Neuron (in vitro differentiated cells): ENCODE data around the gene DCP1B.

Source experiments
- H2AFZ ChIP-seq: one replicate; pipeline ENCODE4 v1.6.1; 2013; ENCODE audit warnings: low read depth, mild to moderate bottlenecking, inconsistent platforms, low read length, moderate library complexity
- H3K27me3 ChIP-seq: one replicate; pipeline ENCODE4 v1.6.1; 2013; ENCODE audit warnings: low read length; ENCODE audit not compliant: insufficient read depth
- H3K36me3 ChIP-seq: one replicate; pipeline ENCODE4 v1.6.1; 2013; ENCODE audit warnings: low read length; ENCODE audit not compliant: insufficient read depth
- H3K4me1 ChIP-seq: one replicate; pipeline ENCODE4 v1.6.1; 2013; ENCODE audit warnings: low read length; ENCODE audit not compliant: insufficient read depth
- H3K4me3 ChIP-seq: 2 replicates; pipeline ENCODE4 v1.5.1; 2013; ENCODE audit warnings: mild to moderate bottlenecking, low read length, moderate library complexity
- H3K9me3 ChIP-seq: one replicate; pipeline ENCODE4 v1.6.1; 2013; ENCODE audit warnings: low read length

The DCP1B gene

GRCh38 chr12:1924996-1925683, 79.1 kb downstream of the DCP1B start:
- no peaks in the 10 kb centered on the region for H3K27me3 ChIP-seq
- H3K36me3 ChIP-seq: no peaks in the 10 kb centered on the region
- H3K9me3 ChIP-seq: no peaks in the 10 kb centered on the region
- H3K4me1 ChIP-seq: no peaks in the 10 kb centered on the region
- no peak overlapping the region for H3K4me3 ChIP-seq
- H2AFZ ChIP-seq: no peak overlapping the region

DNA sequence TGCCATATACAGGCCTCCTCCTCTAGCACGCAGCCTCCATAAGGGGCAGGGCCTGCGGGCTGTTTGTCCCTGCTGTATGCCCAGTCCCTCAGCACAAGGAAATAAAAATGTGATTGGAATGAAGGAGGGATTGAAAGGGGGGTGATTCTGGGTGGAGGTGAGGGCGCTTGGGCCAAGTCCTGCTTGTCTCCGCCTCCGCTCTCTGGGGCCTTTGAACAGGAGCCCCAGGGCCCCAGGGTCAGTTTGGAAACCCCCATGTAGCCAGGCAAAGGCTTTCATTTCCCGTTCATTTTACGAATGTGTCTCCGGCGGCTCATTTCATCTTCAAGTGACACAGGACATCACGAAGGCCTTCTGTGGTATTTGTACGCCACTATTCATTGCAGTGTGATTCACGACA, 81.3 kb downstream of the DCP1B start:
- H3K4me3 ChIP-seq: no peak overlapping the region

DNA sequence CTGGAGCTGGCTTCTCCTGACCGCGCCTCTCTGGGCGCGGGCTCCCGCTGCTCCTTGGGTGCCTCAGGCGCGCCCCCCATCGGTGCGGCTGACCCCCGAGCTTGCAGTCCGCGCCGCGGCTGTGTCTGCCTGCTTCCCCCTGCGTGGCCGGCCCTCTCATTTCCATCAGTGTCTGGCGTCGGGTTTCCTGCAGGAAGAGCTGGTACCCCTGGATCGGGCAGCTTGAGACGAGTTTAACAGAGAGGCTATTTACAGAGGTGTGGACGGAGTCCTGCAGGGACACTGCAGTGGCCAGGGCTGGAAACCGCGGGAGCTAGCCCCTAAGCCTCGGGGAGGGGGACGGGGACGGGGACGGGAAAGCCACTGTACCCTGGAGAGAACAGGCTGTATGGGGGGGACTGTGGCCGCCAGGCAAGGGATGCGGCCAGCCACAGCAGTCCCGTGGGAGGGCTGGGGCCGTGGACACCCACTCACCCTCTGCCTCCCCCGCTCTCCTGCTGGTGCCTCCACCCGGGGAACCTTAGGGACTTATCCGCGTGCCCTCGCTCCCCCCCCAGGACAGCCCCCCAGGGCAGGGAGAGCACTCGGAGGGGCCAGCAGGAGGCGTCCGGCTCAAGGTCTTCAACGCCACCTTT, 82.1 kb downstream of the DCP1B start:
- H3K4me1 ChIP-seq: no peaks in the 10 kb centered on the region
- no peaks in the 10 kb centered on the region for H3K36me3 ChIP-seq
- no peak overlapping the region for H3K4me3 ChIP-seq
- H3K9me3 ChIP-seq: no peaks in the 10 kb centered on the region
- H2AFZ ChIP-seq: no peak overlapping the region
- peaks cover 3% of the 10 kb centered on the region for H3K27me3 ChIP-seq

More for the DNA sequence above, 81.3 kb downstream of the DCP1B start:
- no peaks in the 10 kb centered on the region for H3K27me3 ChIP-seq
- no peaks in the 10 kb centered on the region for H3K9me3 ChIP-seq
- H3K4me1 ChIP-seq: no peaks in the 10 kb centered on the region
- no peak overlapping the region for H2AFZ ChIP-seq
- H3K36me3 ChIP-seq: no peaks in the 10 kb centered on the region

- H3K4me3 ChIP-seq: no peak overlapping the region
- no peak overlapping the region for H2AFZ ChIP-seq
- peaks cover 3% of the 10 kb centered on the region for H3K27me3 ChIP-seq
- H3K9me3 ChIP-seq: no peaks in the 10 kb centered on the region
- no peaks in the 10 kb centered on the region for H3K4me1 ChIP-seq
- no peaks in the 10 kb centered on the region for H3K36me3 ChIP-seq
Observed at GRCh38 chr12:1920971-1921370, 83.3 kb downstream of the DCP1B start.

DNA sequence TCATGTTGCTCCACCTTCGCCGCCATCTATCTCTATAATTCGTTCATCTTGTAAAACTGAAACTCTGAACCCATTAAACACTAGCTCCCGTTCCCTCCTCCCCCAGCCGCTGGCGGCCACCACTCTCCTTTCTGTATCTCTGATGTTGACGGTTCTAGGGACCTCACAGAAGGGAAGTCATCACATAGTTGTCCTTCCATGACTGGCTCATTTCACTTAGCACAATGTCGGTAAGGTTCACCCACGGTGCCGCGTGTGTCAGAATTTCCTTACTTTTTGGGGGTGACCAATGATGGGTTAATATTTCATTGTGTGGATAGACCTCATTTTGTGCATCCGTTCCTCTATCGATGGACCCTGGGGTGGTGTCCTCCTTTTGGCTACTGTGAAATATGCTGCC, 83.8 kb downstream of the DCP1B start:
- Histone ChIP-seq H3K27me3 (peaks cover 3% of the 10 kb centered on the region), H2AFZ (no peak overlapping the region), H3K4me1 (no peaks in the 10 kb centered on the region), H3K36me3 (no peaks in the 10 kb centered on the region), H3K4me3 (no peak overlapping the region), H3K9me3 (no peaks in the 10 kb centered on the region)

DNA sequence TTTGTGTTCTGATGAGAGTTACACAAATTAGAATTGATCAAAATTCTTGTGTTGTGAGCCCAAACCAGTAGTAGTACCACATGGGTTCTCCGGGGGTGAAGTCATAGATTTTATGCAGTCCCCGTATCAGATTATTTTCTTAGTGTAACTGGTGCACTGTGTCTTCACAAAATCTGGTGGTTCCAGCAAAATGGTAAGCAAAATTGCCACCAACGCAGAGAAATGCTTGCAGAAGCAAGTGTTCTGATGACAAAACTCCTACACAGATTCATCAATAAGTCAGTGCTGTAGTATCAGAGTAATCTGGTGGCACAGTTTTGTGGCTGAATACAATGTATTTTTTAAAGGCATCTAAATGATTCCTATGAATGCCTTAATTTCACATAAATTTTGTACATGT, 84.5 kb downstream of the DCP1B start:
- Histone ChIP-seq H3K36me3 (no peaks in the 10 kb centered on the region), H3K4me3 (no peak overlapping the region), H3K27me3 (peaks cover 3% of the 10 kb centered on the region), H3K9me3 (no peaks in the 10 kb centered on the region), H2AFZ (no peak overlapping the region), H3K4me1 (no peaks in the 10 kb centered on the region)

DNA sequence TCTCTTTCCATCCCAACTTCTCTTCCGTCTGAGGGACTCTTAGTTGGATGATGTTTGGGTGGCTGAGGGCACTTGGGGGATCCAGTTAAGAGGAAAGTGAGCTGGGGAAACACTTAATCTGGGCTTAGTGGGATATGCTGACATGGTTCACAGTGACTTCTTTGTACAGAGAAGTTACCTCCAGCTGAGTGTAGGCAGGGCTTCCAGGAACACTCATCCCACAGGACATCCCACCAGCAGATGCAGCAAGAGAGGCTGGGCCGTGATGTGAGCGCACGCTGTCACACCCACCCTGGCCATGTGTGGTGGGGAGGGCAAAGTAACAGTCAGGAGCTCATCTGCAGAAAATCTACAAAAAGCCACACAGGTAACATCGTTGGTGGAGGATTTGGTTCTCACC, 85.0 kb downstream of the DCP1B start:
- H3K27me3 ChIP-seq: peaks cover 3% of the 10 kb centered on the region
- H3K4me1 ChIP-seq: no peaks in the 10 kb centered on the region
- H3K36me3 ChIP-seq: no peaks in the 10 kb centered on the region
- H3K9me3 ChIP-seq: no peaks in the 10 kb centered on the region
- H3K4me3 ChIP-seq: no peak overlapping the region
- H2AFZ ChIP-seq: no peak overlapping the region

GRCh38 chr12:1918884-1919236, 85.4 kb downstream of the DCP1B start:
- Histone ChIP-seq H3K4me1 (peaks cover 2% of the 10 kb centered on the region), H3K9me3 (no peaks in the 10 kb centered on the region), H3K4me3 (no peak overlapping the region), H3K36me3 (no peaks in the 10 kb centered on the region), H3K27me3 (peaks cover 3% of the 10 kb centered on the region), H2AFZ (no peak overlapping the region)

GRCh38 chr12:1918081-1918883, 86.0 kb downstream of the DCP1B start, which contains the start of gene CACNA2D4:
TSS of gene CACNA2D4 (minus strand) at chr12:1918652. CDS start at chr12:1918473, 179 bp downstream.
- H3K27me3 ChIP-seq: peaks cover 3% of the 10 kb centered on the region
- H3K4me3 ChIP-seq: no peak within 1 kb of the TSS
- no peaks in the 10 kb centered on the region for H3K9me3 ChIP-seq
- H3K36me3 ChIP-seq: no peaks in the 10 kb centered on the region
- peaks cover 4% of the 10 kb centered on the region for H3K4me1 ChIP-seq
- H2AFZ ChIP-seq: no peak within 1 kb of the TSS

DNA sequence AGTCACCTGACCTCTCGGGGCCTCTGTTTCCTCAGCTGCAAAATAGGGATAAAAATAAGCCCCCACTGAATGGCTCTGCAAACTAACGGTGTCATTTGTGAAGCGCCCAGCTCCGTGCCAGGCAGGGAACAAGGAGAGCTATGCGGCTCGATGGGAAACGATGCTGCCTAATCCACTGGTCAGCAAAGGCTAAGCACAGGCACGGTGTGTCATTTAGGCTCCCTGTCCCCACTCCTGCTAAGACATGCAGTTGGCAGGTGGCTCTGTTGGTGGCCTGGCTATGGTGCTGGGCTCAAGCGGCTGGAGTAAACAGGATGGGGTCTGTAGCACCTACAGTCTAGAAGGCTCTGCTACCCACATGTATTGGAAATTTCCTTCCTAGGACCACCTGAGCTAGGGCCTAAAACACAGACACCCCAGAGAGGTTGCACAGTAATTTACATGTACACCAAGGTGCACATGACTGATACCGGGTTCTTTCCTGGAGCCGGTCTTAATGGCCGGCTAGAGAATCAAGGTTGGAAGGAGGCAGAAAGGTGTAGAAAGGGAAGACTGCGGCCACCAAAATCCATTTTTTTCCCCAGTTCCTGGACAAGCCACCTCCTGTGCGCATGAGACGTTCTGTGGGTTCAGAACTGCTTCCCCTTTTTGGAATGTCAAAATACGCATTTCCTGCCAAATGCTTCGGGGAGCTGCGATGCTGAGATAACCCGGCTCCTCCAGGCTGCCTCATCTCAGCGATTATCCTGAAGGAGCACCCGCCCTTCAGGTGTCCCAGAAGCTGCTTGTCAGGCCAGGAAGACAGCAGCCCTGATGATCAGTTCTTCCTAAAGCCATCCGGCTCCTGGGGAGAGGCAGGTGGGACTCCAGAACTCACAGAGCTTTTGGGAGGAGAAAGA, 86.8 kb downstream of the DCP1B start:
- Histone ChIP-seq H3K27me3 (peaks cover 3% of the 10 kb centered on the region), H3K4me3 (no peak overlapping the region), H3K4me1 (peaks cover 4% of the 10 kb centered on the region), H2AFZ (no peak overlapping the region), H3K36me3 (no peaks in the 10 kb centered on the region), H3K9me3 (no peaks in the 10 kb centered on the region)

GRCh38 chr12:1916371-1917171, 87.7 kb downstream of the DCP1B start:
- H2AFZ ChIP-seq: no peak overlapping the region
- H3K4me1 ChIP-seq: peaks cover 4% of the 10 kb centered on the region
- no peaks in the 10 kb centered on the region for H3K9me3 ChIP-seq
- no peaks in the 10 kb centered on the region for H3K36me3 ChIP-seq
- H3K27me3 ChIP-seq: peaks cover 3% of the 10 kb centered on the region
- no peak overlapping the region for H3K4me3 ChIP-seq
